ENCODE results near the gene AP2A1.

AP2A1 gene

DNA sequence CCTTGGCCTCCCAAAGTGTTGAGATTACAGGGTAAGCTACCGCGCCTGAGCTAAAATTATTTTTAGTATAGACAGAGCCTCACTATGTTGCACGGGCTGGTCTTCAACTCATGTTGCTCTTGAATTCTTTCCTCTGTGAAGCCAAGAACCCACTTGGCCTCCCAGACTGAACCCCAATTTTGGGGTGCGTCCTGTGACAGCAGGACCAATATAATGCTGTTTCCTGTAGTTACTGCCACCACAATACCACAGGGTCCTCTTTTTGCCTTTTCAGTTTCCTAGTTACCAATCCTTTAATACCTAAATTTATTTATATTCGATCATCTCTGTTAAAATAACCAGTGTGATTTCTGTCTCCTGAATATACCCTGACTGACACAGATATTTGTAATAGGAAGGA is 36.6 kb upstream of the AP2A1 start:
- no peaks in the 10 kb centered on the region for H3K79me1 ChIP-seq (ENCODE audit: low read length)
- no peak overlapping the region for H2BK15ac ChIP-seq (replicated peaks; ENCODE audit: low read depth)
- no peaks in the 10 kb centered on the region for H3K79me2 ChIP-seq (ENCODE audit: control insufficient read depth, insufficient read depth, low read length)
- no peak overlapping the region for H3K4me3 ChIP-seq (ENCODE audit: low read length)
- no peak overlapping the region for H2BK5ac ChIP-seq (ENCODE audit: low read length)
- no peak overlapping the region for H2BK120ac ChIP-seq (ENCODE audit: low read depth, low read length)
- H3K23ac ChIP-seq (ENCODE audit: low read length): no peak overlapping the region
- no peak overlapping the region for H3K4ac ChIP-seq (ENCODE audit: low read depth, low read length)
- H3K56ac ChIP-seq (ENCODE audit: low read length): no peak overlapping the region
- no peak for DNase-seq
- no peaks in the 10 kb centered on the region for H3K36me3 ChIP-seq (ENCODE audit: control insufficient read depth, insufficient read depth, low read length)
- H3K4me2 ChIP-seq (ENCODE audit: low read length): no peak overlapping the region
- H3K27me3 ChIP-seq (ENCODE audit: insufficient read depth, low read length, poor library complexity): no peaks in the 10 kb centered on the region
- no peak overlapping the region for H3K9ac ChIP-seq (ENCODE audit: low read length)
- no peak overlapping the region for H4K5ac ChIP-seq (ENCODE audit: low read length)
- WGBS (ENCODE audit: extremely low coverage, insufficient coverage, low lambda C conversion rate): 100% methylated on average over 1 of the region's 5 CpGs
- H3K4me1 ChIP-seq (ENCODE audit: control insufficient read depth, low read depth, low read length): no peaks in the 10 kb centered on the region
- H3K27ac ChIP-seq (ENCODE audit: low read depth, low read length): no peak overlapping the region
- H2AK5ac ChIP-seq (ENCODE audit: low read length): no peak overlapping the region
- H3K18ac ChIP-seq (ENCODE audit: low read length): no peak overlapping the region
- H4K8ac ChIP-seq (ENCODE audit: low read depth, low read length): no peak overlapping the region

- Histone ChIP-seq H2BK120ac (ENCODE audit: low read depth, low read length) (no peak overlapping the region), H3K23ac (ENCODE audit: low read length) (no peak overlapping the region), H3K9ac (ENCODE audit: low read length) (no peak overlapping the region), H3K18ac (ENCODE audit: low read length) (no peak overlapping the region), H3K27ac (ENCODE audit: low read depth, low read length) (no peak overlapping the region), H3K4me1 (ENCODE audit: control insufficient read depth, low read depth, low read length) (no peaks in the 10 kb centered on the region), H3K27me3 (ENCODE audit: insufficient read depth, low read length, poor library complexity) (no peaks in the 10 kb centered on the region), H4K8ac (ENCODE audit: low read depth, low read length) (no peak overlapping the region), H4K5ac (ENCODE audit: low read length) (no peak overlapping the region), H3K79me1 (ENCODE audit: low read length) (no peaks in the 10 kb centered on the region), H2BK5ac (ENCODE audit: low read length) (no peak overlapping the region), H3K4ac (ENCODE audit: low read depth, low read length) (no peak overlapping the region), H3K4me2 (ENCODE audit: low read length) (no peak overlapping the region), H3K4me3 (ENCODE audit: low read length) (no peak overlapping the region), H3K79me2 (ENCODE audit: control insufficient read depth, insufficient read depth, low read length) (no peaks in the 10 kb centered on the region), H2BK15ac (replicated peaks; ENCODE audit: low read depth) (no peak overlapping the region), H3K36me3 (ENCODE audit: control insufficient read depth, insufficient read depth, low read length) (no peaks in the 10 kb centered on the region), H2AK5ac (ENCODE audit: low read length) (no peak overlapping the region), H3K56ac (ENCODE audit: low read length) (no peak overlapping the region)
- WGBS (ENCODE audit: extremely low coverage, insufficient coverage, low lambda C conversion rate): no CpG with 5 or more reads among the region's 4 CpGs
- no peak for DNase-seq
Observed at GRCh38 chr19:49738268-49738667, 28.5 kb upstream of the AP2A1 start.

DNA sequence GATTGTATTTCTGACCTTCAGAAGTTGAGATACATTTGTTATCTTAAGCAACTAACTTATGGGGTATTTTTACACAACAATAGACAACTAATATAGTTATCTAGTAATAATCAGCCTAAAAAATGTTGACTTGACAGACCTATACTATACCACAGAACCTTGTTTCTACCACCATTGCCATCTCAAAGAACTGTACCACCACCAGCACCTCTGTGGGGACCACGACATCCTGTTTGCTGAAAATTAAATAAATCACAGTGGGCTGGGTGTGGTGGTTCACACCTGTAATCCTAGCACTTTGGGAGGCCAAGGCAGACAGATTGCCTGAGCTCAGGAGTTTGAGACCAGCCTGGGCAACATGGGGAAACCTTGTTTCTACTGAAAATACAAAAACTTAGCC is 27.7 kb upstream of the AP2A1 start:
- Histone ChIP-seq H3K79me2 (ENCODE audit: control insufficient read depth, insufficient read depth, low read length) (no peaks in the 10 kb centered on the region), H2AK5ac (ENCODE audit: low read length) (no peak overlapping the region), H3K4me1 (ENCODE audit: control insufficient read depth, low read depth, low read length) (no peaks in the 10 kb centered on the region), H3K4me3 (ENCODE audit: low read length) (no peak overlapping the region), H3K79me1 (ENCODE audit: low read length) (no peaks in the 10 kb centered on the region), H3K4me2 (ENCODE audit: low read length) (no peak overlapping the region), H3K36me3 (ENCODE audit: control insufficient read depth, insufficient read depth, low read length) (no peaks in the 10 kb centered on the region), H3K27ac (ENCODE audit: low read depth, low read length) (no peak overlapping the region), H3K9ac (ENCODE audit: low read length) (no peak overlapping the region), H3K27me3 (ENCODE audit: insufficient read depth, low read length, poor library complexity) (no peaks in the 10 kb centered on the region), H3K23ac (ENCODE audit: low read length) (no peak overlapping the region), H2BK15ac (replicated peaks; ENCODE audit: low read depth) (no peak overlapping the region), H2BK5ac (ENCODE audit: low read length) (no peak overlapping the region), H3K18ac (ENCODE audit: low read length) (no peak overlapping the region), H3K56ac (ENCODE audit: low read length) (no peak overlapping the region), H4K8ac (ENCODE audit: low read depth, low read length) (no peak overlapping the region), H2BK120ac (ENCODE audit: low read depth, low read length) (no peak overlapping the region), H4K5ac (ENCODE audit: low read length) (no peak overlapping the region), H3K4ac (ENCODE audit: low read depth, low read length) (no peak overlapping the region)
- WGBS (ENCODE audit: extremely low coverage, insufficient coverage, low lambda C conversion rate): no CpG with 5 or more reads among the region's 1 CpG
- DNase-seq: no peak

GRCh38 chr19:49739933-49740332 is 26.9 kb upstream of the AP2A1 start:
- no peak overlapping the region for H3K4me3 ChIP-seq (ENCODE audit: low read length)
- no CpG with 5 or more reads among the region's 10 CpGs for WGBS (ENCODE audit: extremely low coverage, insufficient coverage, low lambda C conversion rate)

GRCh38 chr19:49741210-49741844 is 25.5 kb upstream of the AP2A1 start:
- DNase-seq: no peak
- Histone ChIP-seq H3K79me1 (ENCODE audit: low read length) (no peaks in the 10 kb centered on the region), H3K4me3 (ENCODE audit: low read length) (no peak overlapping the region), H4K8ac (ENCODE audit: low read depth, low read length) (no peak overlapping the region), H2BK15ac (replicated peaks; ENCODE audit: low read depth) (no peak overlapping the region), H3K4me1 (ENCODE audit: control insufficient read depth, low read depth, low read length) (no peaks in the 10 kb centered on the region), H2BK120ac (ENCODE audit: low read depth, low read length) (no peak overlapping the region), H3K23ac (ENCODE audit: low read length) (no peak overlapping the region), H3K27ac (ENCODE audit: low read depth, low read length) (no peak overlapping the region), H2BK5ac (ENCODE audit: low read length) (no peak overlapping the region), H3K9ac (ENCODE audit: low read length) (no peak overlapping the region), H3K56ac (ENCODE audit: low read length) (no peak overlapping the region), H3K4ac (ENCODE audit: low read depth, low read length) (no peak overlapping the region), H4K5ac (ENCODE audit: low read length) (no peak overlapping the region), H3K79me2 (ENCODE audit: control insufficient read depth, insufficient read depth, low read length) (no peaks in the 10 kb centered on the region), H3K4me2 (ENCODE audit: low read length) (no peak overlapping the region), H3K36me3 (ENCODE audit: control insufficient read depth, insufficient read depth, low read length) (no peaks in the 10 kb centered on the region), H3K27me3 (ENCODE audit: insufficient read depth, low read length, poor library complexity) (no peaks in the 10 kb centered on the region), H2AK5ac (ENCODE audit: low read length) (no peak overlapping the region), H3K18ac (ENCODE audit: low read length) (no peak overlapping the region)
- WGBS (ENCODE audit: extremely low coverage, insufficient coverage, low lambda C conversion rate): no CpG with 5 or more reads among the region's 9 CpGs

More at GRCh38 chr19:49739933-49740332, 26.9 kb upstream of the AP2A1 start:
- no peak overlapping the region for H3K27ac ChIP-seq (ENCODE audit: low read depth, low read length)
- no peak overlapping the region for H4K5ac ChIP-seq (ENCODE audit: low read length)
- H2BK120ac ChIP-seq (ENCODE audit: low read depth, low read length): no peak overlapping the region
- H3K27me3 ChIP-seq (ENCODE audit: insufficient read depth, low read length, poor library complexity): no peaks in the 10 kb centered on the region
- no peak overlapping the region for H2AK5ac ChIP-seq (ENCODE audit: low read length)
- H3K18ac ChIP-seq (ENCODE audit: low read length): no peak overlapping the region
- H3K56ac ChIP-seq (ENCODE audit: low read length): no peak overlapping the region
- H3K9ac ChIP-seq (ENCODE audit: low read length): no peak overlapping the region
- no peak overlapping the region for H2BK5ac ChIP-seq (ENCODE audit: low read length)
- no peak overlapping the region for H3K4ac ChIP-seq (ENCODE audit: low read depth, low read length)
- no peaks in the 10 kb centered on the region for H3K79me2 ChIP-seq (ENCODE audit: control insufficient read depth, insufficient read depth, low read length)
- no peaks in the 10 kb centered on the region for H3K36me3 ChIP-seq (ENCODE audit: control insufficient read depth, insufficient read depth, low read length)
- no peaks in the 10 kb centered on the region for H3K4me1 ChIP-seq (ENCODE audit: control insufficient read depth, low read depth, low read length)
- no peak overlapping the region for H3K4me2 ChIP-seq (ENCODE audit: low read length)
- no peak for DNase-seq
- no peak overlapping the region for H4K8ac ChIP-seq (ENCODE audit: low read depth, low read length)
- no peak overlapping the region for H2BK15ac ChIP-seq (replicated peaks; ENCODE audit: low read depth)
- no peaks in the 10 kb centered on the region for H3K79me1 ChIP-seq (ENCODE audit: low read length)
- H3K23ac ChIP-seq (ENCODE audit: low read length): no peak overlapping the region

DNA sequence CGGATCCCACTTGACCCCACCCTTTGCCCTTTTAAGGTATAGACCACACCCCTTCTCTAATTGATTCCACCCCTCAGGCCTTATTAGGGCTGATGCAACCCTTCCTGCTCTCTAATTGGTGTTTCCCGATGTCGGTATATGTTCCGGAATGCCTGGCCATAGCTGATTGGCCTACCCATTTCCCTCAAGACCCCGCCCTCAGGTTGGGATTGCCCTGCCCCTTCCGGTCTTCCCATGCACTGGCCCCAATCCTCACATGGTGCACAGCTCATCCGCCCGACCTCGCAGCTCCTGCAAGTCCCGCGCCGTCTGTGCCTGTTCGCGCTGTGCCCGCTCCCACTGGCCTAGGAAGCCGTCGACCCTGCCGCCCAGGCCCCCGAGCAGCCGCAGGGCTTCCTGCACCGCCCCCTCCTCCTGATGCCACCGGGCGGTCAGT is 21.8 kb upstream of the AP2A1 start:
- Histone ChIP-seq H3K18ac (ENCODE audit: low read length) (no peak overlapping the region), H3K79me1 (ENCODE audit: low read length) (no peaks in the 10 kb centered on the region), H2BK5ac (ENCODE audit: low read length) (no peak overlapping the region), H4K5ac (ENCODE audit: low read length) (no peak overlapping the region), H2BK120ac (ENCODE audit: low read depth, low read length) (no peak overlapping the region), H3K9ac (ENCODE audit: low read length) (no peak overlapping the region), H3K4me2 (ENCODE audit: low read length) (no peak overlapping the region), H3K4ac (ENCODE audit: low read depth, low read length) (no peak overlapping the region), H3K36me3 (ENCODE audit: control insufficient read depth, insufficient read depth, low read length) (no peaks in the 10 kb centered on the region), H3K23ac (ENCODE audit: low read length) (no peak overlapping the region), H3K4me1 (ENCODE audit: control insufficient read depth, low read depth, low read length) (no peaks in the 10 kb centered on the region), H2BK15ac (replicated peaks; ENCODE audit: low read depth) (no peak overlapping the region), H3K27ac (ENCODE audit: low read depth, low read length) (no peak overlapping the region), H3K79me2 (ENCODE audit: control insufficient read depth, insufficient read depth, low read length) (no peaks in the 10 kb centered on the region), H3K56ac (ENCODE audit: low read length) (no peak overlapping the region), H3K4me3 (ENCODE audit: low read length) (no peak overlapping the region), H3K27me3 (ENCODE audit: insufficient read depth, low read length, poor library complexity) (no peaks in the 10 kb centered on the region), H2AK5ac (ENCODE audit: low read length) (no peak overlapping the region), H4K8ac (ENCODE audit: low read depth, low read length) (no peak overlapping the region)
- no CpG with 5 or more reads among the region's 23 CpGs for WGBS (ENCODE audit: extremely low coverage, insufficient coverage, low lambda C conversion rate)
- DNase-seq: peak; percentile 78
